Measurements from ENCODE around the gene SP9. TPM values are rescaled to one million over a fixed set of nuclear protein-coding genes. Genes with fewer than 3 reads are reported as not detected.

The SP9 gene
- total RNA-seq, 1 donor = not detected

DNA sequence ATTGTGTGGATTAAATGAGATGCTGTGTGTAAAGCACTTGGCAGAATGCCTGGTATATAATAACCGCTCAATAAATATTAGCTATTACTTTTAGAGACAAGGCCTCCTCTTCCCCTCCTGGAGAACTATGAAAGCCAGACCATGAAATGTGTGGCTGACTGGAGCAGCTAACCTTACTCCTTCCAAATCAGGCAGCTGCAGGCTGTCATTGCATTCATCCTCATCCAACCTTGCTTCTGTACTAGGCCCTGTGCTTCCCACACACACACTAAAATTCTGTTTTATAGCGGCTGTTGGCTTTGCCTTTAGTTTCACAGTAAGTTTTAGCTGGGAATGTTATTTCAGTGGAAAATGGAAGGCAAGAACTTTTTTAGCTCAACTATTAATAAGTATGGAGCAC is 10.2 kb upstream of the SP9 start:
- TF ChIP-seq, protein P1, sequence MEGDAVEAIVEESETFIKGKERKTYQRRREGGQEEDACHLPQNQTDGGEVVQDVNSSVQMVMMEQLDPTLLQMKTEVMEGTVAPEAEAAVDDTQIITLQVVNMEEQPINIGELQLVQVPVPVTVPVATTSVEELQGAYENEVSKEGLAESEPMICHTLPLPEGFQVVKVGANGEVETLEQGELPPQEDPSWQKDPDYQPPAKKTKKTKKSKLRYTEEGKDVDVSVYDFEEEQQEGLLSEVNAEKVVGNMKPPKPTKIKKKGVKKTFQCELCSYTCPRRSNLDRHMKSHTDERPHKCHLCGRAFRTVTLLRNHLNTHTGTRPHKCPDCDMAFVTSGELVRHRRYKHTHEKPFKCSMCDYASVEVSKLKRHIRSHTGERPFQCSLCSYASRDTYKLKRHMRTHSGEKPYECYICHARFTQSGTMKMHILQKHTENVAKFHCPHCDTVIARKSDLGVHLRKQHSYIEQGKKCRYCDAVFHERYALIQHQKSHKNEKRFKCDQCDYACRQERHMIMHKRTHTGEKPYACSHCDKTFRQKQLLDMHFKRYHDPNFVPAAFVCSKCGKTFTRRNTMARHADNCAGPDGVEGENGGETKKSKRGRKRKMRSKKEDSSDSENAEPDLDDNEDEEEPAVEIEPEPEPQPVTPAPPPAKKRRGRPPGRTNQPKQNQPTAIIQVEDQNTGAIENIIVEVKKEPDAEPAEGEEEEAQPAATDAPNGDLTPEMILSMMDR (IDR thresholded peaks at IDR 0.05; ENCODE audit: insufficient read depth, low read length) = no peak
- no peak overlapping the region for H3K4me3 ChIP-seq (ENCODE audit: low read depth, low read length)
- no peak for DNase-seq (ENCODE audit: low read depth)

DNA sequence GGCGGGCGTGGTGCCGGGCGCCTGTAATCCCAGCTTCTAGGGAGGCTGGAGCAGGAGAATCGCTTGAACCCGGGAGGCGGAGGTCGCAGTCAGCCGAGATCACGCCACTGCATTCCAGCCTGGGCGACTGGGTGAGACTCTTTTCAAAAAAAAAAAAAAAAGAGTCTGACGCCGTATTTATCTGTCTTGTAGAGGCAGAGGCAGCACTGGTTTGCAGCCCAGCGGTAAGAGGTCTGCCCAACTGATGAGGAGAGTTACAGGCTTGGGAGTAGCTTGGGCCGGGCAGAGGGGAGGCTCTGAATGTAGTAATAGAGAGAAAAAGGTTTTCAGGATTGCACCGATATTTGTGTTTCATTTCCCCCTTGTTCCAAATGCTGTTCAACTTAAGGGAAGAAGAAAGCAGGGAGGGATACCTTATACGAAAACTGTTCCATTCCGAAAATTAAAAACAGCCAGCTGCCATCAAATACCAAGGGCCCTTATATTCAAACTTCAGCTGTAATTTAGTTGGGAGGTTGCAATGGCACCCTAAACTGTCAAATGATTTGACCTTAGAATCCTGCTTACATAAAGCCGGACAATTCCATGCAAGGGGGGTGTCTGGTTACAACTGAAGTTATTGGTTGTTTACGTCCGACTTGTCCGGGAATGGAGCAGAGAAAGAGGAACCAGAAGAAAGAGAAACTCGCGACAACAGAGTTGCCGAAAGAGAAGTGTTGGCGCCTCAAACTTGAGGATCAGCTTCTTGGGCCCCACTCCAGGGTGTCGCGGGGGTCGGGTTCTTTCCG is 9.2 kb upstream of the SP9 start:
- peak; percentile 17 for DNase-seq (ENCODE audit: low read depth)
- H3K4me3 ChIP-seq (ENCODE audit: low read depth, low read length) = peak overlapping the region; percentile 53
- TF ChIP-seq, protein P1 (IDR thresholded peaks at IDR 0.05; ENCODE audit: insufficient read depth, low read length) = no peak

DNA sequence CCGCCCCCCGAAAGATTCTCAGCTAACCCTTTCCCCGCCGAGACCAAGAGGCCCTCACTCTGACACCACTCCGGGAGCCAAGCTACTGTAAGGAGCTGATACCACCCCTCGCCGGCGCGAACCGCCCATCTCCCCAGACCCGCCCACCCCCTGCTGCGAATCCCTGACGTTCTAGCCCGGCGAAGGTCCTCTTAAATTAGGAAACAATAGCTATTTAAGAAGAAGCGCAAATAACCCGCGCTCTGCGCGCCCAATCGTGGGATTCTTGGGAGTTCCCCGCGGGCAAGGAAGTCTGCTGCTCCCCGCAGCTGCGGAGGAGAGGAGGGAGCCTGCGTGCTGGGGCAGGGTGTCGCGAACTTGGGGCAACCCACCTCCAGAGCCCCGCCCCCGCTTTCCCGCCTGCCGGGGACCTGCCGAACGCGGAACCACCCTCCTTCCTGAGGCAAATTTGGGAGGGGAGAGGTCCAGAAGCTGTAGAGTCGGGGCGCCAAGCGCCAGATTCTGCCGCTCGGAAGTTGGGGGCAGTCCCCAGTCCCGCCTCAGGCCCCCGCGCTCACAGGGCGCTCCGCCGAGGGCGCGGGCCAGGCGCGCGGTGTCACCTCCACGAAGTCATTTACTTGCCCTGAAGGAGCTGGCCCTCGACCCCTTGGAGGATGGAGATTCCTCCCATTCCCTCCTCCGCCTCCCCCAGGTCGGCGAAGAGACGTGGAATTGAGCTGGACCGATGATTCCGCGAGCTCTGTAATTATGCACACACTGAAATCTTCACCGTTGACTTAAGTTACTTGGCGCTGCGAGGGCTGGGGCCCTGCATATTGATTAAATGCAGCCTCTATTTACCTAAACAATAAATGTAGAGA is 8.4 kb upstream of the SP9 start:
- peak overlapping the region; percentile 53 for H3K4me3 ChIP-seq (ENCODE audit: low read depth, low read length)
- TF ChIP-seq, protein P1 (IDR thresholded peaks at IDR 0.05; ENCODE audit: insufficient read depth, low read length) = no peak
- peak; percentile 9 for DNase-seq (ENCODE audit: low read depth)

DNA sequence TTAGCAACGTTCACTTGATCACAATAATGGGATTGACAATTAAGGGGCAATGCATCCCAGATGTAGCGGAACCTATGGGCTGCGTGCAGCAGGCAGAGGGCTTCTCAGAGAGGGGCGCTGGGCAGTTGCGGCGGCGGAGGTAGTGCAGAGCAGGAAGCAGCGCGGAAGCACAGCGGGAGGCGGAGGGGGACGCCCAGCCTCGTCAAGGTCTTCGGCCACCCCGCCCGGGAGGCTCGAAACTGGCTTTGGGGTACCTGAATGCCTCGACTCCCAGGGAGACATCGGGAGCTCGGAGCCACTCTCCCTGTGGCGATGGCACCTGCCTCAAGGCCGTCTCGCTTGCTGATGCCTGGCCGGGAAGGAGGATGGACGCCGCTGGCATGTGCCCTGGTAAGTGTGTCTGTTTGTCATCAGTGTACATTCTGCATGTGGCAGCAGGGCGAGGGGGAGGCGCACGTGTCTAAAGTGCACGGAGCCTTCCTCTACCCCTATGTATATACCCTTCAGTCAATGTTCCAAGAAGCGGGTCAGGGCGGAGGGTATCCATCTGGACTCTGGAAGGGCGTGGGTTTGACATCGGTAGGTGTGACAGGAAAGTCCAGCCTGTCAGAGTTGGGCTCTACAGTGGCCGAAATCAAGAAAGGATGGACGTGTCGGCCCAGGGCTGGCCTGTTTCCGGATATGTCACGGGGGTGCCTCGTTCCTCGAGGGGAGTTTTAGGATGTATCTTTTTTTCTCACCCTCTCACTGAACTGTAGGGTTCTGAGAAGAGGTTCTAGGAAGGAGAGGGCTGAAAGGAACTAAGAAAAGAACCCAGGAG is 7.5 kb upstream of the SP9 start:
- TF ChIP-seq, protein P1 (IDR thresholded peaks at IDR 0.05; ENCODE audit: insufficient read depth, low read length) = no peak
- no peak overlapping the region for H3K4me3 ChIP-seq (ENCODE audit: low read depth, low read length)
- no peak for DNase-seq (ENCODE audit: low read depth)

DNA sequence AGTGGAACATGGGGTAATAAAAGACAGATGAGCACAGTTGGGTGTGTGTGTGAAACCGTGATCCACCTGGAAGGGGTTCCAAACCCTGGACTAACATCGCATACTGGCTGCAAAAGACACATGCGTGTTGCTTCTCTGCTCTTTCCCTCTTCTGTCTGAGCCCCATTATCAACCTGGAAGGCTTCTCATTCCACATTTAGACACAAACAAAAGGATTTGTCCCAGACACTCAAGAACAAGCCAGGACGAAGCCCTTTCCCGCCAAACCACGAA is 7.0 kb upstream of the SP9 start:
- TF ChIP-seq, protein P1 (IDR thresholded peaks at IDR 0.05; ENCODE audit: insufficient read depth, low read length) = no peak
- H3K4me3 ChIP-seq (ENCODE audit: low read depth, low read length) = no peak overlapping the region
- DNase-seq (ENCODE audit: low read depth) = no peak

DNA sequence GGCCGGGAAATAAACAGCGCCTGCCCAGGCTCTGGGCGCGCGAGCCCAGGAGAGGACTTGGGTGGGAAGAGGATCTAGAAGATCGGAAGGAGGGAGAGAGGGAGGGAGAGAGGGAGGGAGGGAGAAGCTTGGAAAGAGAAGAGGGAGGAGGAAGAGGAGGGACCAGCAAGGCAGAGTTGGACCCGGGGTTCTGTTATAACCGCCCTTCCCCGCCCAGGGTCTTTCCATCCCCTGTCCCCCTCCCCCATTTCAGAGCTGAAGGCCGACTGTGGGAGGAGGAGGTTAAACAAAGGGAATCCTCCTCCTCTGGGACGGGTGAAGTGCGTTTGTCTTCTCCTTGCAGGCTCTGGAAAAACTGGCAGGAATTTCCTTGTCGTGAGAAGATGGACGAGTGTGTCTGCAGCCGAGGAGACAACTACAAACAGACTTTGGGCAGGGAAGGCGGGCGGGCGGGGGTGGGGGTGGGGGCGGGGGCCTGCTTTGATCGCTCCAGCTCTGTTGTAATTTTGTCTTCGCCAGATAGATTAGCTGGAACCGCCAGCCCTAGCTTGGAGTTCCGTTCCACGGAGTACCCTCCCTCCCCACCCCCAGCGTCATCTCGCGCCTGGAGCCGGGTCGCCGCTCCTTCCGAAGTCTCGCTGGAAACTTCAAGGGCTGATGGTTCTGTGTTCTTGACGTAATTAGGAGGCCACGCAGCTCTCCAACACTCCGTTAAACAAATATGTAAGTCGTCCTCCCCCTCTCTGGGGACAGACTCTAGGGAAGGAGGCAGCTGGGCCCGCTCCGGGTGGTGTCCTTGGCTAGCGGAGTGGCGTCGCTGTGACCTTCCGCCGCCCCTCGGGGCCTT is 6.4 kb upstream of the SP9 start:
- TF ChIP-seq, protein P1 (IDR thresholded peaks at IDR 0.05; ENCODE audit: insufficient read depth, low read length) = no peak
- no peak overlapping the region for H3K4me3 ChIP-seq (ENCODE audit: low read depth, low read length)
- no peak for DNase-seq (ENCODE audit: low read depth)

Data from fibroblast of the aortic adventitia (primary cell).